Measurements from ENCODE around the gene DBF4B. TPM values are rescaled to one million over a fixed set of nuclear protein-coding genes. Genes with fewer than 3 reads are reported as not detected.

The DBF4B gene
- total and polyA plus RNA-seq, 4 donors = 0.88 to 12.1 (median 4.1) TPM

- intact Hi-C loops (cut with DNase I) = loop anchor here in 1 of 2 donors (10.0 kb wide), 2 partner anchors 255 to 365 kb away; partner anchors contain the start of genes ACBD4 and PLCD3
- Histone ChIP-seq H3K4me1 (ENCODE audit: control insufficient read depth in 1 of 2, insufficient read depth in 2 of 2, low read length in 2 of 2) (no peaks in the 10 kb centered on the region), H3K9me3 (ENCODE audit: control insufficient read depth, low read length) (no peaks in the 10 kb centered on the region), H3K4me3 (ENCODE audit: low read length in 2 of 2) (no peak overlapping the region), H3K27me3 (ENCODE audit: control insufficient read depth in 1 of 2, insufficient read depth in 2 of 2, low read length in 1 of 2) (no peaks in the 10 kb centered on the region), H3K36me3 (ENCODE audit: control insufficient read depth in 1 of 2, insufficient read depth in 2 of 2, low read length in 1 of 2) (no peaks in the 10 kb centered on the region), H3K27ac (ENCODE audit: low read depth in 1 of 2, low read length in 2 of 2) (no peak overlapping the region)
- DNase-seq = no peak
- WGBS, 2 donors = 80 to 83% methylated on average over 12 to 15 of the region's 15 CpGs
- ATAC-seq (ENCODE audit: low FRiP score) = no peak
These were observed 61.2 kb downstream of the DBF4B start for GRCh38 chr17:44769647-44770084.

GRCh38 chr17:44770166-44770925 is 61.9 kb downstream of the DBF4B start:
- H3K4me1 ChIP-seq (ENCODE audit: control insufficient read depth in 1 of 2, insufficient read depth in 2 of 2, low read length in 2 of 2) = no peaks in the 10 kb centered on the region
- intact Hi-C loops (cut with DNase I) = loop anchor here in 1 of 2 donors (10.0 kb wide), 2 partner anchors 254 to 364 kb away; partner anchors contain the start of genes ACBD4 and PLCD3
- no peaks in the 10 kb centered on the region for H3K36me3 ChIP-seq (ENCODE audit: control insufficient read depth in 1 of 2, insufficient read depth in 2 of 2, low read length in 1 of 2)
- 43 to 58% methylated on average over 10 to 11 of the region's 11 CpGs for WGBS, 2 donors
- no peak overlapping the region for H3K4me3 ChIP-seq (ENCODE audit: low read length in 2 of 2)
- H3K9me3 ChIP-seq (ENCODE audit: control insufficient read depth, low read length) = no peaks in the 10 kb centered on the region
- ATAC-seq (ENCODE audit: low FRiP score) (no peak), DNase-seq (no peak)
- no peaks in the 10 kb centered on the region for H3K27me3 ChIP-seq (ENCODE audit: control insufficient read depth in 1 of 2, insufficient read depth in 2 of 2, low read length in 1 of 2)
- H3K27ac ChIP-seq (ENCODE audit: low read depth in 1 of 2, low read length in 2 of 2) = no peak overlapping the region

GRCh38 chr17:44772308-44773045 is 64.0 kb downstream of the DBF4B start:
- Histone ChIP-seq H3K27ac (ENCODE audit: low read depth in 1 of 2, low read length in 2 of 2) (no peak overlapping the region), H3K4me3 (ENCODE audit: low read length in 2 of 2) (no peak overlapping the region), H3K4me1 (ENCODE audit: control insufficient read depth in 1 of 2, insufficient read depth in 2 of 2, low read length in 2 of 2) (no peaks in the 10 kb centered on the region), H3K27me3 (ENCODE audit: control insufficient read depth in 1 of 2, insufficient read depth in 2 of 2, low read length in 1 of 2) (no peaks in the 10 kb centered on the region), H3K36me3 (ENCODE audit: control insufficient read depth in 1 of 2, insufficient read depth in 2 of 2, low read length in 1 of 2) (no peaks in the 10 kb centered on the region), H3K9me3 (ENCODE audit: control insufficient read depth, low read length) (no peaks in the 10 kb centered on the region)
- WGBS, 2 donors = 54 to 56% methylated on average over 19 to 21 of the region's 21 CpGs
- ATAC-seq (ENCODE audit: low FRiP score) (no peak), DNase-seq (no peak)
- intact Hi-C loops (cut with DNase I) = loop anchor here in 1 of 2 donors (10.0 kb wide), 2 partner anchors 252 to 362 kb away; partner anchors contain the start of genes ACBD4 and PLCD3

DNA sequence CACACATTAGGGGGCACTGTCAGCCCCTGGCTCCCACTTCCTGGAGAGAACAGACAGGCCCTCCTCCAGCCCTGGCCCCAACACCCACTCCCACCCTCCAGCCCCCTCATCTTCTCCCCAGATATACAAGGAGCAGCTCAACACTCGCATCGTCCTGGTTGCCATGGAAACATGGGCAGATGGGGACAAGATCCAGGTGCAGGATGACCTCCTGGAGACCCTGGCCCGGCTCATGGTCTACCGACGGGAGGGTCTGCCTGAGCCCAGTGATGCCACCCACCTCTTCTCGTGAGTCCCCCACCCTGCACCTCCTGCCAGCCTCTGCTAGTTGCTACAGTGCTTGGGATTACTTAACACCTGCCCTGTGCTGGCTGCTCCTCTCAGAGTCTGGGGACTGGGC is 64.7 kb downstream of the DBF4B start:
- DNase-seq = no peak
- Histone ChIP-seq H3K4me1 (ENCODE audit: control insufficient read depth in 1 of 2, insufficient read depth in 2 of 2, low read length in 2 of 2) (no peaks in the 10 kb centered on the region), H3K9me3 (ENCODE audit: control insufficient read depth, low read length) (no peaks in the 10 kb centered on the region), H3K27ac (ENCODE audit: low read depth in 1 of 2, low read length in 2 of 2) (no peak overlapping the region), H3K27me3 (ENCODE audit: control insufficient read depth in 1 of 2, insufficient read depth in 2 of 2, low read length in 1 of 2) (no peaks in the 10 kb centered on the region), H3K36me3 (ENCODE audit: control insufficient read depth in 1 of 2, insufficient read depth in 2 of 2, low read length in 1 of 2) (no peaks in the 10 kb centered on the region), H3K4me3 (ENCODE audit: low read length in 2 of 2) (no peak overlapping the region)
- intact Hi-C loops (cut with DNase I) = loop anchor here in 1 of 2 donors (10.0 kb wide), 2 partner anchors 252 to 362 kb away; partner anchors contain the start of genes ACBD4 and PLCD3
- 63 to 78% methylated on average over 6 of the region's 6 CpGs for WGBS, 2 donors
- ATAC-seq (ENCODE audit: low FRiP score) = no peak

GRCh38 chr17:44774271-44775135 is 66.0 kb downstream of the DBF4B start:
- Histone ChIP-seq H3K4me3 (ENCODE audit: low read length in 2 of 2) (no peak overlapping the region), H3K27me3 (ENCODE audit: control insufficient read depth in 1 of 2, insufficient read depth in 2 of 2, low read length in 1 of 2) (no peaks in the 10 kb centered on the region), H3K27ac (ENCODE audit: low read depth in 1 of 2, low read length in 2 of 2) (no peak overlapping the region), H3K36me3 (ENCODE audit: control insufficient read depth in 1 of 2, insufficient read depth in 2 of 2, low read length in 1 of 2) (no peaks in the 10 kb centered on the region), H3K9me3 (ENCODE audit: control insufficient read depth, low read length) (no peaks in the 10 kb centered on the region), H3K4me1 (ENCODE audit: control insufficient read depth in 1 of 2, insufficient read depth in 2 of 2, low read length in 2 of 2) (no peaks in the 10 kb centered on the region)
- peak; percentile 91 to 97 for DNase-seq
- peak; percentile 88 for ATAC-seq (ENCODE audit: low FRiP score)
- WGBS, 2 donors = 22 to 31% methylated on average over 42 of the region's 42 CpGs
- intact Hi-C loops (cut with DNase I) = loop anchor here (2.0 to 10.0 kb wide), 6 partner anchors 58 to 360 kb away; partner anchors contain the start of genes PLCD3 (in 2 of the 2), ACBD4 (in 1 of the 2) and GJC1 (in 1 of the 2)

DNA sequence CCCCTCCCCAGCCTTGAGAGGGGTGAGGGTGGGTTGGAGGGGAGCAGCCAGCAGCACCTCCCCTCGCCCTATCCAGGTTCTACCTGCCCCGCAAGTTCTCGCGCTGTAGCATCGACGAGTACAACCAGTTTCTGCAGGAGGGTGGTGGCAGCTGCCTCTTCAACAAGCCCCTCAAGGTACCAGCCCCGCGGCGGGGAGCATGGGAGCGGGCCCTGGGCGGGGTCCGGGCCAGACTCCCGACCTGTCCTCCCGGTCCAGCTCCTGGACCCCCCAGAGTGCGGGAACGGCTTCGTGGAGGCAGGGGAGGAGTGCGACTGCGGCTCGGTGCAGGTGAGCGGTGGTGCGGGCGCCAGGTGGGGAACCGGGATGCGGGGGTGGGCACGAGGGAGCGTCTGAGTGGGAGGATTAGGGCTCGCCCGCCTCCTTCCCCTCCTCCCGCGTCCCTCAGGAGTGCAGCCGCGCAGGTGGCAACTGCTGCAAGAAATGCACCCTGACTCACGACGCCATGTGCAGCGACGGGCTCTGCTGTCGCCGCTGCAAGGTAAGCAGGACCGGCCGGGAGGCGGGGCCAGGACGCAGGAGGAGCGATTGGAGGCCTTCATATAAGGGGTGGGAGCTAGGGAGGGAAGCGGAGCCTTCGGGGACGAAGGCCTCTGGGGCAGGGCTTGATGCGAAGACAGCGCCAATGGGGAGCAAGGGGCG is 66.8 kb downstream of the DBF4B start:
- Histone ChIP-seq H3K27me3 (ENCODE audit: control insufficient read depth in 1 of 2, insufficient read depth in 2 of 2, low read length in 1 of 2) (no peaks in the 10 kb centered on the region), H3K9me3 (ENCODE audit: control insufficient read depth, low read length) (no peaks in the 10 kb centered on the region), H3K36me3 (ENCODE audit: control insufficient read depth in 1 of 2, insufficient read depth in 2 of 2, low read length in 1 of 2) (no peaks in the 10 kb centered on the region), H3K4me3 (ENCODE audit: low read length in 2 of 2) (peak overlapping the region in 1 of 2 donors; percentile 3), H3K27ac (ENCODE audit: low read depth in 1 of 2, low read length in 2 of 2) (no peak overlapping the region), H3K4me1 (ENCODE audit: control insufficient read depth in 1 of 2, insufficient read depth in 2 of 2, low read length in 2 of 2) (no peaks in the 10 kb centered on the region)
- intact Hi-C loops (cut with DNase I) = loop anchor here (2.0 to 10.0 kb wide), 6 partner anchors 57 to 360 kb away; partner anchors contain the start of genes PLCD3 (in 2 of the 2), ACBD4 (in 1 of the 2) and GJC1 (in 1 of the 2)
- ATAC-seq (ENCODE audit: low FRiP score) (peak; percentile 95), DNase-seq (peak; percentile 98)
- 1% methylated on average over 41 to 50 of the region's 50 CpGs for WGBS, 2 donors

DNA sequence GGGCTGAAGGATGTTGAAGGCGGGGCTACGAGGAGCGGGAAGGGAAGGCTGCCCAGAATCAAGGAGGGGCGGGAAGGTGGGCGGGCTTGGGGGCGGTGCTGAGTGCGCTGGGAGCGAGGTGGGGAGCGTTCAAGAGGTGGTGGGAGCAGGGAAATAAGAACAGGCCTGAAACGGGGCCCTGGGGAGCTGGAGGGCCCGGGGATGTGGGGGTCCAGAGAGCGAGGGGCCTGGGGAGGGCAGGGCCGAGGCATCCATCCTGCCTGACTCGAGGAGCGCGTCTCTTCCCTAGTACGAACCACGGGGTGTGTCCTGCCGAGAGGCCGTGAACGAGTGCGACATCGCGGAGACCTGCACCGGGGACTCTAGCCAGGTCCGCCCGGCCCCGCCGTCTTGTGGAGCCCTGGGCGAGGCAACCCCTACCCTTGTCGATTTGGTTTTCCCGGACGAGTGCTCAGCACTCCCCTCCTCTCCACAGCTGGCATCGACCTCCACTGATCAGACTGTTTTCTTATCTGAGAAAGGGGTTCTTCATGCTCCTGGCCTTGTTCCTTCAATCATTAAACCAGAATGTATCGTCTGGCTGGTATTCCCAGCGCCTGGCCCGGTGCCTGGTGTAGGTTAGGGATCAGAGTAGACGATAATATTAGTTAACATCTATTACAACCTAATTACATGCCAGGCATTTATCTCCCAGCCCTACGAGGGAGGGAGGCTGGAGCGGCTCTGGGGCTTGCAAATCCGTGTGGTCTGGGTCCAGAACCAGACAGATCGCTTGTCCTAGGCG is 67.6 kb downstream of the DBF4B start:
- peak overlapping the region; percentile 27 to 36 for H3K4me3 ChIP-seq (ENCODE audit: low read length in 2 of 2)
- no peaks in the 10 kb centered on the region for H3K36me3 ChIP-seq (ENCODE audit: control insufficient read depth in 1 of 2, insufficient read depth in 2 of 2, low read length in 1 of 2)
- ATAC-seq (ENCODE audit: low FRiP score) (no peak), DNase-seq (no peak)
- intact Hi-C loops (cut with DNase I) = loop anchor here (2.0 to 10.0 kb wide), 6 partner anchors 56 to 359 kb away; partner anchors contain the start of genes PLCD3 (in 2 of the 2), ACBD4 (in 1 of the 2) and GJC1 (in 1 of the 2)
- H3K27ac ChIP-seq (ENCODE audit: low read depth in 1 of 2, low read length in 2 of 2) = no peak overlapping the region
- H3K27me3 ChIP-seq (ENCODE audit: control insufficient read depth in 1 of 2, insufficient read depth in 2 of 2, low read length in 1 of 2) = no peaks in the 10 kb centered on the region
- 7 to 8% methylated on average over 43 of the region's 43 CpGs for WGBS, 2 donors
- H3K4me1 ChIP-seq (ENCODE audit: control insufficient read depth in 1 of 2, insufficient read depth in 2 of 2, low read length in 2 of 2) = no peaks in the 10 kb centered on the region
- no peaks in the 10 kb centered on the region for H3K9me3 ChIP-seq (ENCODE audit: control insufficient read depth, low read length)

Data from aorta (tissue), 5 donors.